Smooth muscle cell (in vitro differentiated cells): ENCODE data around the gene CGN. TPM values are rescaled to one million over a fixed set of nuclear protein-coding genes. Genes with fewer than 3 reads are reported as not detected.

ENCODE experiments used
- DNase-seq: peaks from one replicate; lab custom pipeline; 2025; ENCODE audit not compliant: unreplicated experiment; lab: John Stamatoyannopoulos, UW
- H2AFZ ChIP-seq: fragments of 200-600 bp; sonication (generic); 2 replicates; pipeline ENCODE4 v1.6.0; 2016; ENCODE audit warnings: antibody characterized with exemption, low read depth, mild to moderate bottlenecking
- H3F3A ChIP-seq: fragments of 200-600 bp; sonication (generic); 2 replicates; pipeline ENCODE4 v1.6.0; 2017; ENCODE audit warnings: antibody characterized with exemption, low read depth
- H3K27ac ChIP-seq: fragments of 200-600 bp; sonication (generic); 2 replicates; pipeline ENCODE4 v1.5.1; 2016; ENCODE audit warnings: low read depth, mild to moderate bottlenecking
- H3K27me3 ChIP-seq: fragments of 200-600 bp; sonication (generic); 2 replicates; pipeline ENCODE4 v1.6.1; 2016; ENCODE audit warnings: low read depth, mild to moderate bottlenecking
- H3K36me3 ChIP-seq: fragments of 200-600 bp; sonication (generic); 2 replicates; pipeline ENCODE4 v1.5.1; 2016; ENCODE audit warnings: low read depth
- H3K4me1 ChIP-seq: fragments of 200-600 bp; sonication (generic); 2 replicates; pipeline ENCODE4 v1.5.1; 2016; ENCODE audit warnings: low read depth
- H3K4me2 ChIP-seq: fragments of 200-600 bp; sonication (generic); 2 replicates; pipeline ENCODE4 v1.6.0; 2016; ENCODE audit warnings: mild to moderate bottlenecking
- H3K4me3 ChIP-seq: fragments of 200-600 bp; sonication (generic); 2 replicates; pipeline ENCODE4 v1.5.1; 2016; ENCODE audit warnings: mild to moderate bottlenecking
- H3K79me2 ChIP-seq: fragments of 200-600 bp; sonication (generic); 2 replicates; pipeline ENCODE4 v1.6.0; 2016; ENCODE audit warnings: low read depth, mild to moderate bottlenecking
- H3K9ac ChIP-seq: fragments of 200-600 bp; sonication (generic); 2 replicates; pipeline ENCODE4 v1.6.0; 2016; ENCODE audit warnings: low read depth
- H3K9me3 ChIP-seq: fragments of 200-600 bp; sonication (generic); replicated peaks from 2 replicates; pipeline ENCODE4 v1.5.1; 2016; ENCODE audit warnings: low read depth
- H4K20me1 ChIP-seq: fragments of 200-600 bp; sonication (generic); 2 replicates; pipeline ENCODE4 v1.6.0; 2016; ENCODE audit warnings: low read depth
- WGBS: methylation state at CpG from one replicate; pipeline ENCODE4 v1.1.7; 2016; ENCODE audit warnings: low lambda C conversion rate; 5-methylcytosine and 5-hydroxymethylcytosine counted together
- polyA plus RNA-seq: library from polyadenylated mRNA; unstranded; fragments of >200 nt; fragmentation: Nextera tagmentation; extraction: Ambion mirVana; gene quantifications from 2 replicates; pipeline ENCODE4 v1.2.1, GENCODE V29; 2016
- total RNA-seq: library from RNA; depleted of rRNA; stranded (reverse); fragments of >200 nt; gene quantifications from 2 replicates; pipeline ENCODE4 v1.2.3, GENCODE V29; 2014
- TF ChIP-seq, protein P1 (sequence below): fragments of 200-600 bp; sonication (generic); IDR thresholded peaks from 2 replicates; pipeline ENCODE4 v1.5.1; 2017; ENCODE audit warnings: borderline replicate concordance, mild to moderate bottlenecking, antibody characterized with exemption; ENCODE audit not compliant: insufficient read depth, poor library complexity, severe bottlenecking

Gene CGN, protein sequence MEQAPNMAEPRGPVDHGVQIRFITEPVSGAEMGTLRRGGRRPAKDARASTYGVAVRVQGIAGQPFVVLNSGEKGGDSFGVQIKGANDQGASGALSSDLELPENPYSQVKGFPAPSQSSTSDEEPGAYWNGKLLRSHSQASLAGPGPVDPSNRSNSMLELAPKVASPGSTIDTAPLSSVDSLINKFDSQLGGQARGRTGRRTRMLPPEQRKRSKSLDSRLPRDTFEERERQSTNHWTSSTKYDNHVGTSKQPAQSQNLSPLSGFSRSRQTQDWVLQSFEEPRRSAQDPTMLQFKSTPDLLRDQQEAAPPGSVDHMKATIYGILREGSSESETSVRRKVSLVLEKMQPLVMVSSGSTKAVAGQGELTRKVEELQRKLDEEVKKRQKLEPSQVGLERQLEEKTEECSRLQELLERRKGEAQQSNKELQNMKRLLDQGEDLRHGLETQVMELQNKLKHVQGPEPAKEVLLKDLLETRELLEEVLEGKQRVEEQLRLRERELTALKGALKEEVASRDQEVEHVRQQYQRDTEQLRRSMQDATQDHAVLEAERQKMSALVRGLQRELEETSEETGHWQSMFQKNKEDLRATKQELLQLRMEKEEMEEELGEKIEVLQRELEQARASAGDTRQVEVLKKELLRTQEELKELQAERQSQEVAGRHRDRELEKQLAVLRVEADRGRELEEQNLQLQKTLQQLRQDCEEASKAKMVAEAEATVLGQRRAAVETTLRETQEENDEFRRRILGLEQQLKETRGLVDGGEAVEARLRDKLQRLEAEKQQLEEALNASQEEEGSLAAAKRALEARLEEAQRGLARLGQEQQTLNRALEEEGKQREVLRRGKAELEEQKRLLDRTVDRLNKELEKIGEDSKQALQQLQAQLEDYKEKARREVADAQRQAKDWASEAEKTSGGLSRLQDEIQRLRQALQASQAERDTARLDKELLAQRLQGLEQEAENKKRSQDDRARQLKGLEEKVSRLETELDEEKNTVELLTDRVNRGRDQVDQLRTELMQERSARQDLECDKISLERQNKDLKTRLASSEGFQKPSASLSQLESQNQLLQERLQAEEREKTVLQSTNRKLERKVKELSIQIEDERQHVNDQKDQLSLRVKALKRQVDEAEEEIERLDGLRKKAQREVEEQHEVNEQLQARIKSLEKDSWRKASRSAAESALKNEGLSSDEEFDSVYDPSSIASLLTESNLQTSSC
- total RNA-seq, result 0.76 and 17.0 TPM in 2 replicates
- polyA plus RNA-seq, result 0.70 and 2.5 TPM in 2 replicates

DNA sequence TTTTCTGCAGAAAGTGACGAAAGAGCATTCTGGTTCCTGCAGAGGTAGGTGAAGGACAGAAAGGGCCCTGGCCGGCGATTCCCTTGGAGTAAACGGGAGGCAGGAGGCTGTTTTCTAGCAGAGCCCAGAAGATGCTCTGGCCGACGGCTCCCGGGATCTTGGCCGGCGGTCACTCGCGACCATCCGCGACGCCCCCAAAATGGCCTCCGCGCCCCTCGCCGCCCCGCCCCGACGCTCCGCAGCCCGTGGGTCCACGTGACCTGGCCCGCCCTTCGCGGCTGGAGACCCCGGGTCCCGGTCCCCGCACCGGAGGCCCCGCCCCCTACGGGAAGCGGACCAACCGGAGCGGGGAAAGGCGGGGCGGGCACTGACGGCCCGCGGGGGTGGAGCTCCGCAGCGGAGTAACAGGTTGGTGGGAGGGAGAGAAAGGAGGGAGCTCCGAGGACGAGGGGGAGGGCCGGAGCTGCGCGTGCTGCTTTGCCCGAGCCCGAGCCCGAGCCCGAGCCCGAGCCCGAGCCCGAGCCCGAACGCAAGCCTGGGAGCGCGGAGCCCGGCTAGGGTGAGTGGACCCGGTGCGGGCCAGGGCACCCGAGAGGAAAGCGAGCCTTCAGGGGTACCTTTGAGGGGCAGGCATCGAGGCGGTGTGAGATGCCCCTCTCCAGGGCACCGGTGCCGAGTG lies at the start of gene CGN:
CGN (plus strand) TSS at position 431 of the 679 bp plus-strand sequence. CDS start 7,133 bp downstream, outside the sequence.
- Histone ChIP-seq H3K79me2 (no peaks in the 10 kb centered on the region), H3K27ac (no peak within 1 kb of the TSS), H3K9ac (no peak within 1 kb of the TSS), H3K9me3 (no peaks in the 10 kb centered on the region), H3F3A (peaks cover 4% of the 10 kb centered on the region), H3K36me3 (no peaks in the 10 kb centered on the region), H3K4me2 (peak within 1 kb of the TSS; percentile 89), H3K4me1 (peaks cover 29% of the 10 kb centered on the region), H4K20me1 (no peaks in the 10 kb centered on the region), H3K4me3 (peak within 1 kb of the TSS; percentile 62), H2AFZ (peak within 1 kb of the TSS; percentile 14), H3K27me3 (peaks cover 5% of the 10 kb centered on the region)
- WGBS, result 2% methylated on average over 26 of the region's 68 CpGs
- peak; percentile 20 for DNase-seq
- TF ChIP-seq, protein P1, sequence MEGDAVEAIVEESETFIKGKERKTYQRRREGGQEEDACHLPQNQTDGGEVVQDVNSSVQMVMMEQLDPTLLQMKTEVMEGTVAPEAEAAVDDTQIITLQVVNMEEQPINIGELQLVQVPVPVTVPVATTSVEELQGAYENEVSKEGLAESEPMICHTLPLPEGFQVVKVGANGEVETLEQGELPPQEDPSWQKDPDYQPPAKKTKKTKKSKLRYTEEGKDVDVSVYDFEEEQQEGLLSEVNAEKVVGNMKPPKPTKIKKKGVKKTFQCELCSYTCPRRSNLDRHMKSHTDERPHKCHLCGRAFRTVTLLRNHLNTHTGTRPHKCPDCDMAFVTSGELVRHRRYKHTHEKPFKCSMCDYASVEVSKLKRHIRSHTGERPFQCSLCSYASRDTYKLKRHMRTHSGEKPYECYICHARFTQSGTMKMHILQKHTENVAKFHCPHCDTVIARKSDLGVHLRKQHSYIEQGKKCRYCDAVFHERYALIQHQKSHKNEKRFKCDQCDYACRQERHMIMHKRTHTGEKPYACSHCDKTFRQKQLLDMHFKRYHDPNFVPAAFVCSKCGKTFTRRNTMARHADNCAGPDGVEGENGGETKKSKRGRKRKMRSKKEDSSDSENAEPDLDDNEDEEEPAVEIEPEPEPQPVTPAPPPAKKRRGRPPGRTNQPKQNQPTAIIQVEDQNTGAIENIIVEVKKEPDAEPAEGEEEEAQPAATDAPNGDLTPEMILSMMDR, result no peak

- TF ChIP-seq, protein P1, result no peak
- WGBS, result 85% methylated on average over 5 of the region's 5 CpGs
Observed at GRCh38 chr1:151461694-151462093, 49.5 kb upstream of the CGN start.

GRCh38 chr1:151465026-151465425 lies 46.2 kb upstream of the CGN start:
- H3K4me3 ChIP-seq, result no peak overlapping the region
- WGBS, result 65% methylated on average over 1 of the region's 1 CpG
- DNase-seq, result no peak
- H3K4me1 ChIP-seq, result no peaks in the 10 kb centered on the region
- H3K9me3 ChIP-seq, result no peaks in the 10 kb centered on the region
- TF ChIP-seq, protein P1, result no peak
- no peak overlapping the region for H2AFZ ChIP-seq
- no peaks in the 10 kb centered on the region for H3K36me3 ChIP-seq
- no peaks in the 10 kb centered on the region for H3K79me2 ChIP-seq
- H3K9ac ChIP-seq, result no peak overlapping the region
- H3K27ac ChIP-seq, result no peak overlapping the region
- H4K20me1 ChIP-seq, result no peaks in the 10 kb centered on the region
- no peaks in the 10 kb centered on the region for H3F3A ChIP-seq
- no peak overlapping the region for H3K4me2 ChIP-seq
- H3K27me3 ChIP-seq, result peaks cover 12% of the 10 kb centered on the region

More at GRCh38 chr1:151461694-151462093, 49.5 kb upstream of the CGN start:
- Histone ChIP-seq H4K20me1 (peaks cover 15% of the 10 kb centered on the region), H3F3A (peaks cover 5% of the 10 kb centered on the region), H3K36me3 (no peaks in the 10 kb centered on the region), H3K27ac (no peak overlapping the region), H3K4me1 (no peaks in the 10 kb centered on the region), H2AFZ (no peak overlapping the region), H3K9ac (no peak overlapping the region), H3K79me2 (peaks cover 16% of the 10 kb centered on the region), H3K9me3 (no peaks in the 10 kb centered on the region), H3K4me3 (no peak overlapping the region), H3K27me3 (peaks cover 12% of the 10 kb centered on the region), H3K4me2 (no peak overlapping the region)
- no peak for DNase-seq
